Measurements from ENCODE around the gene LRRC8D.

Gene LRRC8D

GRCh38 chr1:89872567-89872966 is 51.7 kb downstream of the LRRC8D start:
- no peak for DNase-seq

- no peak for DNase-seq
Observed at GRCh38 chr1:89873288-89873687, 52.5 kb downstream of the LRRC8D start.

DNA sequence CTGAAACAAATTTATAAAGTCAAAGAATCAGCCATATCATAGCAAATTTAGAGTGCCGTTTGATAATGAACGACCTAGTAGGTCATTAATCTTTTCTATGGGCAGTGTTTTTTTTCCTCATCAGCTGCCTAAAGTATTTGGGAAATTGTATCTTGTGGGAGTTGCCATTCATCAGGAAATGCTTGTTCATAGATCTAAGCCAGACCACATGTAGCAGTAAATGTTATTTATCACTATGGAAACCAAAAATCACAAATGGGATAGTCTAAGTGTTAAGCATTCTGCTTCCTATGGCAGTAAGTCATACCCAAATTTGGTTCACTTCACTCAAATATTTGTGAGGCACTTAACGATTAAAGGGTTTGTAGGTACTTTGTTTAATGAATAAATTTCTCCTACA is 52.9 kb downstream of the LRRC8D start:
- no peak for DNase-seq

GRCh38 chr1:89876463-89876862 is 55.6 kb downstream of the LRRC8D start:
- DNase-seq: no peak

DNA sequence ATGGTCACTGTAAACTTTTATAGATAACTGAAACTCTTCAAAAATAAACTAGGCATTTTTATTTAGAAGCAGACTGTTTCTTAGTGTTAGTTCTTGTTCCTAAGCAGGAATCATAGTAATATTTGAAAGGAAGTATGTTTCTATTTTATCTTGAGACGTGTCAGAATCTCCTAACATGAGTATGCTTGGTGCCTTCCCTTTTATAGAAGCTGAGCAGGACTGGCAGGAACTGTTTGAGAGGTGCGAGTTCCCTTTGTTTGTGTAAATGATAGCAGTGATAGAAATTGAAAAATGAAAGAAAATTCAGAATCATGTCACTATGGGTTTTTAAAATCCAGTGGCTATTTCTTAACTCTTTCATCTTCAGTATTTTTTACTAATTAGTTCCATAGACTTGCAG is 56.9 kb downstream of the LRRC8D start:
- no peak for DNase-seq

DNA sequence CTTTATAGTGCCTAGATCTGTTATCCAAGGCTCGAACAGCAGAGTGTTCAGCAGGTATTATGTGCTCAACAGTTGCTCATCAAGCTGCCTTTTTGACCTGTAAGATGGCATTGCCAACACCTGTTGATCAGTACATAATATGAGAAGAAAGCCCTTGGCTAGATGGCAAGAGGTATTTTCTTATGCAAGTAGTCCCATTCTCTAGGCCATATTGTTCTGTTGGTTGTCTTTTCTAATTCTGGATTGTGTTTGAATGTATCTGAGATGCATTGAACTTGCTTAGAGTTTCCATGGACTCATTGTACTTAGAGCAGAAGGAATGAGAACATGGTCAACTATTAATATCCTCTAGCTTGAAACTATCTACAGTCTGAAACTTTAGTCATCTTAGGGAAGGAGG is 57.4 kb downstream of the LRRC8D start:
- no peak for DNase-seq

GRCh38 chr1:89880679-89881078 is 59.8 kb downstream of the LRRC8D start:
- DNase-seq: no peak

DNA sequence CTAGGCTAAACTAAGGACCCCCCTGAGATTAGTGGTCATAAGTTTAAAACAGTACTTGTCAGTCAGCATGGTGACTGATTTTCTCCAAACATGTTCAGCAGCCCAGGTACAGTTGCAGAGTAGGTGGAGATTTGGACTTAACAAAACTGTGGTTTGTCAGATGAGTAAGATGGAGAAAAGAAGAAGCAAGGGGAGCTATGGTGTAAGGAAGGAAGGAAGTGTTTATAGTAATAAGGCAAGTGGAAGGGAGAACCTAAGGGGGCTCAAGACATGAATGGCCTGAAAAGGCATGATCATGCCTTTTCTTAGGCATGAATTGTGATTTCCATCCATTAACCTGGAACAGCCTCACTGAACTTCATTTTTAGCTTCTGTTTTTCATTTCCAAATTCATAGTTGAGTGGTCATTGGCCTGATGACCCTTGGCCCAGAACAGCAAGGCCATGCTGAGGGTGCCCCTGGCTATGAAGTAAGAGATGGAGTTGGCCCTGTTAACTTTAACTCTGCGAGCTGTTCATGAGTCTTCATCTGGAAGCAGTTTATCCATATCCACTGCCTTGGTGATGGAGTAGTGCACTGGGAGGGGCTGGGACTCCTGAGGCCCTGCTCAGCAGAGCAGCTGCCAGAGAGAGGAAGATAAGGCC is 60.7 kb downstream of the LRRC8D start:
- no peak for DNase-seq

- DNase-seq: no peak
Observed at GRCh38 chr1:89882348-89883029, 61.7 kb downstream of the LRRC8D start.

DNA sequence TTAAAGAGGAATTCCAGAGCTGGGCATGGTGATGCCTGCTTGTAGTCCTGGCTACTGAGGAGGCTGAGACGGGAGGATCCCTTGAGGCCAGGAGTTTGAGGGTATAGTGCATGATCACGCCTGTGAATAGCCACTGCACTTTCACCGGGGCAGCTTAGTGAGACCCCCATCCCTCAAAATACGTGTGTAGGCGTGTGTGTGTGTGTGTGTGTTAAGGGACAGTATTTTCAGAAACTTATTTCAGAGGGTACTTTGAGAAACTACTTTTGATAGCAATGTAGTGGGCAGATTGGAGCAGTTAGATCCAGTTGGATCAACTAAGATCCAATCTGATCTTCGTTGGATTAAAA is 62.2 kb downstream of the LRRC8D start:
- DNase-seq: no peak

DNA sequence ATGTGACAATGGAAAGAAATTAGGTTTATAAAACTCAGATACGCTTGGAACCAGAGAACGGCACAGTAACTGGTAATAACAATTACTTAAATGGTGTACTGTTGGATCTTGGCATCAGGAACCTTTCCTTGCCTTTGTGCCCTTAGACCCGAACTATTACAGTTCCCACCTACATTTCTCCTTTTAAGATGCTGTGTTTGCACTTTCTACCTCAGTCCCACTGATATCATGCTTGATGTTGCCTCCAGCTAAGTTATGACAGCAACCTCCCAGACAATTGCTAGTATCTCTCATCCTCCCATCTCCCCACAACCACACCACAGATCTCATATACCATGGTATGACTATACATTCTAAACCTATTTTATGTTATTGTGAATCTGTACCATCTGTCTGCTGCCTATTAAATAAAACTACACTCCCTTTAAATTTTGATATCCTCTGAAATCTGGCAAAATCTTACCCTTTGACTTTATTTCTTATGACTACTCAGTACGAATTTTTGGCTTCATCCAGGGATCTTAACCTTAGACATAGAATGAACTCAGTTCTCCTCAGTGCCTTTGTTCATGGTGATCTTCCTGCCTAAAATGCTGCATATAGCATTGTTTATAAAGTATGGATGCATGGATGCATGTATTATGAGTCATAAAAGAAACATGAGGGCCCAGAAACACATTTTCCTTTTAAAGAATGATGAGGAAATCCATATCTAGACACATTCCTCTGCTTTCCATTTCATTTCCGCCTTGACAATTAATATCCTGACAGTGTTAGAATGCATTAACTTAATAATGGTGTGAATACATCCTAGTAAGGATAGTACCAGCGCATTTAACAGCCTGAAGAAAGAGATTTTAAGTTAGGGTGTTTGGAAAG is 64.1 kb downstream of the LRRC8D start:
- no peak for DNase-seq

DNA sequence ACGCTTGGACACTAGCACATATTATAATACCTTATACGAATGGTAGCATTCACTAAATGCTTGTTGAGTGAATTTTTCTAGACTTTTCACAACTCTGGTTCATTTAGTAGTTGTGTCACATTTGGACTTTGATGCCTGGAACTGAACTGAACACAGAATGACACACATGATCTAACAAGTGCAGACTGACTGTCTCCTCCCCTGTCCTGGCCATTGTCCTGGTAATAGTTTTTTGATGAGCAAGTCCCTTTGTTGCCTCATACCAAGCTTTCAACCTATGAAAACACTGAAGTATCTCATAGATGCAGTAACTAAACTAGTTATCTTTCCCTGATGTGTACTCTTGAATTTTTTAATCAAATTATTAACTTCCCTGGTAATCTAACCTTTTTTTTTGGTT is 66.4 kb downstream of the LRRC8D start:
- DNase-seq: no peak

DNA sequence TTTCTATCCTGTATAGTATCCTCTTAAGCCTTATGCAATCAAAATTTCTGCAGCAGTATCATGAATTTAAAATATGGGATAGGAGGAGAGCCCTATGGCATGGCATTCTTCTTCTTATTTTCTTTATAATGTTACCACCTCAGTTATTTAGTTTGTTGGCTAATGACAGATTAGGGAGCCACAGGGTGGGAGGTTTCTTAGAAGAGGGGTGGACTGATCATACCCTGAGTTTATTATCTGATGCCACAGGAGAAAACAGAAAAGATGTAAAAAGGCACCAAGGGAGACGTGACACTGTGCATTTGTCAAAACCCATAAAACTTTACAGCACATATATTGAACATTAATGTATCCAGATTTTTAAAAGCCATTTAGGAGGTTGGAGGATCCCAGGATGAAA is 66.9 kb downstream of the LRRC8D start:
- no peak for DNase-seq

DNA sequence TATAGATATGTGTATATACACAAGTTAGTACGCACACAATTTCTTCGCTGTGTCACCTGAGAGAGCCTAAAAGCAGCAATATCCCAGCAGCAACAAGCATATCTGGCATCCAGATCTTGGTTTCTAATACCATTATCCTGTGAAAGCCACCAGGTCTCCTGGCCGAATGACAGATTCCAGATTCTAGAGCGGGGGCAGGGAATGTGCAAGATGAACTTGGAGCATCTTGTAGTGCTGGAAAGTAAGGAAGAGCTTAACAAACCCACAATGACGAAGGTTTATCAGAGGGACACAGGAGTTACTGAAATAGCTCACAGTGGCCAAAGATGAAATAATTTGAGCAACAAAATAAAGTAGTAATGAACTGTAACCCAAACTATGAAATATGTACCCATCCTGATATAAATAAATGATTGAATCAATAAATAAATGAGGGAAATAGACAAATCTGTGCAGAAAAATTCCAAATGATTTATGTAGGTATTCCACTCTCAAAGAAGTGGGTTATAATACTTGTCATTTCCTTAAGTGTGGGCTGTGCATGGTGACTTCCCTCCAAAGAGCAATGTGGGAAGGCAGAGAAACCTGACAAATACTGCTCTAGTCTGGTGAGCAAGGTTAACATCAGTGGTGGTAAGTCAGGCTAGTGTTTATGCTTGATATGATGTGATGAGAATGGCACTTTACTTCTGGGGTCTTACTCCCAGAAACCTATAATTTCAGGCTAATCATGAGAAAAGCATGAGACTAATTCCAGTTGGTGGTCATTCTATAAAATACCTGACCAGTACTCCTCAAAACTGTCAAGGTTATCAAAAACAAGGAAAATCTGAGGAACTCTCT is 67.9 kb downstream of the LRRC8D start:
- DNase-seq: no peak

GRCh38 chr1:89889323-89889615 is 68.4 kb downstream of the LRRC8D start:
- DNase-seq: no peak

GRCh38 chr1:89890085-89890752 is 69.4 kb downstream of the LRRC8D start:
- peak in 1 of 2 donors; percentile 10 for DNase-seq

GRCh38 chr1:89892816-89893215 is 72.0 kb downstream of the LRRC8D start:
- no peak for DNase-seq

- no peak for DNase-seq
Observed at GRCh38 chr1:89894210-89895201, 73.7 kb downstream of the LRRC8D start.

DNA sequence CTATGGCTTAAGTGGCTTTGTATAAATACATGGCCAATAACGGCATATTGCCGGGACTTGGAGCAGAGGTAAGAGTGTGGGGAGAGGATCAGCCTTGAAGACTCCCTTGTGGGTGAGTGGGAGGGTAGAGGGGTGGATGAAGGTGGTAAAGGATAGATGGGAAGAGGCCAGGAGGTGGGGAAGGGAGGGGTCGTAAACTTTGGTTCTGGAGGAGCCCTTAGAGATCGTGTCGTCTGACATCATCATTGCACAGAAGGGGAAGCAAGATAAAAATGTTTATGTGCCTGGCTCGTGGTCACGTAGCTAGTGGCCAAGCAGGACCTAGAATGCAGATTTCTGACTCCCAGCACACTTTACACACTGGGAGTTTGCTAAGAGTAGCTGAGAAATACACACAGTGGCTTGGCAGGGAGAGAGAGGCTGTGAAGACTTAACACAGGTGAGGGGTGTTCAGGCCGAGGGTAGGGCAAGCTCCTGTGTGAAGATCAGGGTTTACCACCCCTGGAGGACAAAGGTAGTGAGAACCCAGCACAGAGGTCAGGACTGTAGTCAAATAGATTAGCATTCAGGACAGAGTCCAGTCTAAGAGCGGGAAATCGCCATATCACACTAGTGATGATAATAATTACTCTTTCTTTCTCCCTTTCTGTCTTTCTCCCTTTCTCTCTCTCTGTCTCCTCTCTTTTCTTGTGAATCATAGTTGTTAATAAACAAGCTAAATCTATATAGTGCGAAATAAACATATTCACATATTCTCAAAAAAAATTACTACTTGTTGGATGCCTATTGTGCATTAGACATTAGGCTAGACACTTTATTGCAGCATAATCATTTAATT is 75.5 kb downstream of the LRRC8D start:
- DNase-seq: no peak

DNA sequence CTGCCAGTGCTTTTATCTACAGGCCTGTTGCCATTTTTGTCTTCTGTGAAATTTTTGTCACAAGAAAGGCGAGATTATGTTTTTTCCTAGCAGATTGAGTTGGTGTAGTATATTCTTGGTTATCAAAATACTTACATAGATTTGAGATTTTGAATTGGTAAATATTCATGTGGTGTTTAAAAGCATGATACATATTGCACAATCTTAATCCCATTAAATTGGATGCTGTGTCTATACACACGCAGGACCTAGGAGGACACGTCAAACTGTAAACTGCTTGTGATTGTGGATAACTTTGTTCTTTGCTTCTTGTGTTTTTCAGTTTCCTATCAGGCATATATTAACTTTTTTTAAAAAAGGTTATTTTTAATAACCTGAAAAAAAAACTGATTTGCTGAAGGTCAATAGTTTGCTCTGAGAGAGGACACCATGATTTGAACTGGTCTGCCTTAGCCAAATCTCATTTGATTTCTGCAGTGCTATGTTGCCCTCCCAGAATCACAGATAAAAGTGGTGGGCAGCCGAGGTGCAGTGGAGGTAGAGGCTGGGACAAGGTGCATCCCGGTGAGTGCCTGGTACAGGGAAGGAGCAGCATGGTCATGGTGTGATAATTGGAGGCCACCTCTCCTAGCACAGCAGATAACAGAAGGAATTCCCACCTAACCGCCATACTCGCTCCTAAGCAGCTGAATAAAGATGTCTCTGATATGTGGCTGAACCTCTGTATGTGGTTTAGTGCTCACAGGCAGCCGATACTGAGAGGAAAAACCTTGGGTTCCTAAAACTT is 76.7 kb downstream of the LRRC8D start:
- DNase-seq: no peak
